ENCODE data around the gene PPM1D. TPM values are rescaled to one million over a fixed set of nuclear protein-coding genes. Genes with fewer than 3 reads are reported as not detected.
"Not testable (repeated sequence)": the region's sequence is repeated elsewhere in the genome, so short reads cannot be mapped to it uniquely, and the experiment has no call there.

Gene PPM1D
- polyA plus RNA-seq = 11.9 TPM
- long read RNA-seq, donor 1, full-length matches to known transcripts = 1 of 1 reads
- long read RNA-seq, donor 1, partial matches to known transcripts = 0 of 1 reads
- long read RNA-seq, donor 1, other reads (novel, unspliced or antisense) = 0 of 1 reads
- long read RNA-seq, donor 2, full-length matches to known transcripts = 12 of 12 reads
- long read RNA-seq, donor 2, partial matches to known transcripts = 0 of 12 reads
- long read RNA-seq, donor 2, other reads (novel, unspliced or antisense) = 0 of 12 reads
- long read RNA-seq, donor 3 = 0 reads
- long read RNA-seq, donor 4 = 0 reads
- long read RNA-seq, donor 5, full-length matches to known transcripts = 7 of 7 reads
- long read RNA-seq, donor 5, partial matches to known transcripts = 0 of 7 reads
- long read RNA-seq, donor 5, other reads (novel, unspliced or antisense) = 0 of 7 reads
- long read RNA-seq, donor 6, full-length matches to known transcripts = 9 of 9 reads
- long read RNA-seq, donor 6, partial matches to known transcripts = 0 of 9 reads
- long read RNA-seq, donor 6, other reads (novel, unspliced or antisense) = 0 of 9 reads
- long read RNA-seq, donor 7, full-length matches to known transcripts = 1 of 1 reads
- long read RNA-seq, donor 7, partial matches to known transcripts = 0 of 1 reads
- long read RNA-seq, donor 7, other reads (novel, unspliced or antisense) = 0 of 1 reads
- long read RNA-seq, donor 8, full-length matches to known transcripts = 5 of 5 reads
- long read RNA-seq, donor 8, partial matches to known transcripts = 0 of 5 reads
- long read RNA-seq, donor 8, other reads (novel, unspliced or antisense) = 0 of 5 reads
- long read RNA-seq, donor 9, full-length matches to known transcripts = 4 of 4 reads
- long read RNA-seq, donor 9, partial matches to known transcripts = 0 of 4 reads
- long read RNA-seq, donor 9, other reads (novel, unspliced or antisense) = 0 of 4 reads
- long read RNA-seq, donor 10, full-length matches to known transcripts = 5 of 5 reads
- long read RNA-seq, donor 10, partial matches to known transcripts = 0 of 5 reads
- long read RNA-seq, donor 10, other reads (novel, unspliced or antisense) = 0 of 5 reads
- long read RNA-seq, donor 11, full-length matches to known transcripts = 6 of 6 reads
- long read RNA-seq, donor 11, partial matches to known transcripts = 0 of 6 reads
- long read RNA-seq, donor 11, other reads (novel, unspliced or antisense) = 0 of 6 reads

DNA sequence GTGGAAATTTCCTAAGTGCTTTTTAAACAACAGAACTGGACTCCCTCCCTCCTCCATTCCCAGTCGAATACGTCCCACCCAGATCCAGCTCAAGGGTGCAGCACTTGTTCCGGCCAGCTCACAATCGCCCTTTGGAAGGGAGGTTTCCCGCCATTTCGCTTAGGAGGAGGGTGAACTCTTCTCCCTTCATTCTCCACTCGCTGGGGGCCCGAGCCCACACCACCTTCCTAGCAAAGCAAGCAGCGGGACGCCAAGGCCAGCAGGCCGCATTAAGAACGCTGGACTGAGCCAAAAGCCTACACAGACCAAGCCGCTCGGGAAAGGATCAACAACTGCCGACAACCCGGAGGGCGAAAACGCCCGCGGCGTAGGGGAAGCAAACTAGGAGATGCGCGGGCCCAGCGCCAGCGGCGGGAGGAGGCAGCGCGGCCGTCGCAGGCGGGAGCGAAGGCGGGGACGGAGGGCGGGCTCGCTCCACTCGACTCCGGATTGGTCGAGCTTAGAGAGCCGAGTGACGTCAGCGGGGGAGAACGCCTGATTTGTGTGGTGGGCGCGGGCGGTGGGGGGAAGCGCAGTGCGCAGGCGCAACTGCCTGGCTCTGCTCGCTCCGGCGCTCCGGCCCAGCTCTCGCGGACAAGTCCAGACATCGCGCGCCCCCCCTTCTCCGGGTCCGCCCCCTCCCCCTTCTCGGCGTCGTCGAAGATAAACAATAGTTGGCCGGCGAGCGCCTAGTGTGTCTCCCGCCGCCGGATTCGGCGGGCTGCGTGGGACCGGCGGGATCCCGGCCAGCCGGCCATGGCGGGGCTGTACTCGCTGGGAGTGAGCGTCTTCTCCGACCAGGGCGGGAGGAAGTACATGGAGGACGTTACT, at the start of gene PPM1D:
PPM1D (plus strand) TSS at position 574 of the 870 bp plus-strand sequence; CDS start at position 796, 222 bp downstream.
- Histone ChIP-seq H3K27me3 (ENCODE audit: control insufficient read depth, insufficient read depth, low read length) (no peaks in the 10 kb centered on the region), H3K9me3 (ENCODE audit: control insufficient read depth, low read depth, low read length) (peaks cover 2% of the 10 kb centered on the region), H3K36me3 (ENCODE audit: control insufficient read depth, insufficient read depth, low read length) (no peaks in the 10 kb centered on the region), H3K27ac (ENCODE audit: low read length) (peak within 1 kb of the TSS; percentile 98), H3K4me3 (ENCODE audit: low read length) (peak within 1 kb of the TSS; percentile 87), H3K4me1 (ENCODE audit: control insufficient read depth, insufficient read depth, low read length) (peaks cover 4% of the 10 kb centered on the region)
- WGBS (ENCODE audit: insufficient coverage, low lambda C conversion rate) = no CpG with 5 or more reads among the region's 83 CpGs
- peak; percentile 99 for DNase-seq

DNA sequence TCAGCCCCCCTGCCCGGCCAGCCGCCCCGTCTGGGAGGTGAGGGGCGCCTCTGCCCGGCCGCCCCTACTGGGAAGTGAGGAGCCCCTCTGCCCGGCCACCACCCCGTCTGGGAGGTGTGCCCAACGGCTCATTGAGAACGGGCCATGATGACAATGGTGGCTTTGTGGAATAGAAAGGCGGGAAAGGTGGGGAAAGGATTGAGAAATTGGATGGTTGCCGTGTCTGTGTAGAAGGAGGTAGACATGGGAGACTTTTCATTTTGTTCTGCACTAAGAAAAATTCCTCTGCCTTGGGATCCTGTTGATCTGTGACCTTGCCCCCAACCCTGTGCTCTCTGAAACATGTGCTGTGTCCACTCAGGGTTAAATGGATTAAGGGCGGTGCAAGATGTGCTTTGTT, 47.7 kb upstream of the PPM1D start:
- not testable (repeated sequence) for DNase-seq; H3K4me1 ChIP-seq (ENCODE audit: control insufficient read depth, insufficient read depth, low read length); H3K9me3 ChIP-seq (ENCODE audit: control insufficient read depth, low read depth, low read length); H3K27ac ChIP-seq (ENCODE audit: low read length); H3K36me3 ChIP-seq (ENCODE audit: control insufficient read depth, insufficient read depth, low read length); H3K27me3 ChIP-seq (ENCODE audit: control insufficient read depth, insufficient read depth, low read length); H3K4me3 ChIP-seq (ENCODE audit: low read length)
- whole genome bisulfite sequencing (ENCODE audit: insufficient coverage, low lambda C conversion rate) = no CpG with 5 or more reads among the region's 13 CpGs

DNA sequence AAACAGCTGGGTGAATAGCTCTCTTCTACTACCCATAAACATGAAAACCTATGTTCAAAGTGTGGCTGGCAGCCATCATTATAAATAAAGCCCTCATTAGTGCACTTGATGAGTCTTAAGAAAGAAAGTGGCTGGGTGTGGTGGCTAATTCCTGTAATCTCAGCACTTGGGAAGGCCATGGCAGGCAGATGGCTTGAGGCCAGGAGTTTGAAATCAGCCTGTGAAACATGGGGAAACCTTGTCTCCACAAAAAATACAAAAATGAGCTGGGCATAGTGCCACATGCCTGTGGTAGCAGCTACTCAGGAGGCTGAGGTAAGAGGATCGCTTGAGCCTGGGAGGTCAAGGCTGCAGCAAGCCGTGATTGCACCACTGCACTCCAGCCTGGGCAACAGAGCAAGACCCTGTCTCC, 45.6 kb upstream of the PPM1D start:
- no peaks in the 10 kb centered on the region for H3K36me3 ChIP-seq (ENCODE audit: control insufficient read depth, insufficient read depth, low read length)
- no peaks in the 10 kb centered on the region for H3K4me1 ChIP-seq (ENCODE audit: control insufficient read depth, insufficient read depth, low read length)
- DNase-seq = no peak
- no peak overlapping the region for H3K27ac ChIP-seq (ENCODE audit: low read length)
- H3K9me3 ChIP-seq (ENCODE audit: control insufficient read depth, low read depth, low read length) = peaks cover 12% of the 10 kb centered on the region
- no CpG with 5 or more reads among the region's 2 CpGs for WGBS (ENCODE audit: insufficient coverage, low lambda C conversion rate)
- H3K4me3 ChIP-seq (ENCODE audit: low read length) = no peak overlapping the region
- no peaks in the 10 kb centered on the region for H3K27me3 ChIP-seq (ENCODE audit: control insufficient read depth, insufficient read depth, low read length)

DNA sequence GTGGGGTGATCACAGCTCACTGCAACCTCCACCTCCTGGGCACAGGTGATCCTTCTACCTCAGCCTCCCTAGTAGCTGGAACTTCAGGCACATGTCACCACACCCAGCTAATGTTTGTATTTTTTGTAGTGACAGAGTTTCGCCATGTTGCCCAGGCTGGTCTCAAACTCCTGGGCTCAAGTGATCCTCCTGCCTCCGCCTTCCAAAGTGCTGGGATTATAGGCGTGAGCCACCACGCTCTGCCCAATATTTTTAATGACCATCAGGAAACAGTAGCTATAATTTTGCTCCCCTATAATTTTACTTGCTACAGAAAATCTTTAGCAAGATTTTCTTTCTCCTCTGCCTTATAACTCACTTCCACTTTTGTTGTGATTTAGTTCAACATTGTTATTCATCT, 44.2 kb upstream of the PPM1D start:
- no peak overlapping the region for H3K4me3 ChIP-seq (ENCODE audit: low read length)
- no peak overlapping the region for H3K27ac ChIP-seq (ENCODE audit: low read length)
- H3K9me3 ChIP-seq (ENCODE audit: control insufficient read depth, low read depth, low read length) = peaks cover 12% of the 10 kb centered on the region
- no CpG with 5 or more reads among the region's 4 CpGs for WGBS (ENCODE audit: insufficient coverage, low lambda C conversion rate)
- H3K4me1 ChIP-seq (ENCODE audit: control insufficient read depth, insufficient read depth, low read length) = no peaks in the 10 kb centered on the region
- H3K27me3 ChIP-seq (ENCODE audit: control insufficient read depth, insufficient read depth, low read length) = no peaks in the 10 kb centered on the region
- no peak for DNase-seq
- H3K36me3 ChIP-seq (ENCODE audit: control insufficient read depth, insufficient read depth, low read length) = no peaks in the 10 kb centered on the region

DNA sequence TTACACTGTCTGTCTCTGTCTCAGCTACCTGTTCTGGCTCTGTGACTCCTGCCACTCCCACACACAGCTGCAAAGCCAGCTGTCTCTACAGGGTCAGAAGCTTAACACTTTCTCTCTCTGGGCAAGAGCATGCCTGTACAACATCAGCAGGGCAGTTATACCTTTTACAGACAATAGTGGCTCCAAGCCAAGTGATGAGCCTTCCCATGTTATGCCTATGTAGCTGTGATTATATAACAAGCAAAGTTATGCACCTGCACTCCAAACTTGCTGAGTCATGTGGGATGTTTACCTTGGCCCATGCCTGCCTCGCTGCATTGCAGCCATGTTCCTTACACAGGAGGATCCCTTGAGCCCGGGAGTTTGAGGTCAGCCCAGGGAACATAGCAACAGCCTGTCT, 42.2 kb upstream of the PPM1D start:
- peaks cover 12% of the 10 kb centered on the region for H3K9me3 ChIP-seq (ENCODE audit: control insufficient read depth, low read depth, low read length)
- no peak overlapping the region for H3K4me3 ChIP-seq (ENCODE audit: low read length)
- no peak for DNase-seq
- H3K4me1 ChIP-seq (ENCODE audit: control insufficient read depth, insufficient read depth, low read length) = no peaks in the 10 kb centered on the region
- no CpG with 5 or more reads among the region's 2 CpGs for WGBS (ENCODE audit: insufficient coverage, low lambda C conversion rate)
- H3K27ac ChIP-seq (ENCODE audit: low read length) = no peak overlapping the region
- H3K36me3 ChIP-seq (ENCODE audit: control insufficient read depth, insufficient read depth, low read length) = no peaks in the 10 kb centered on the region
- no peaks in the 10 kb centered on the region for H3K27me3 ChIP-seq (ENCODE audit: control insufficient read depth, insufficient read depth, low read length)

DNA sequence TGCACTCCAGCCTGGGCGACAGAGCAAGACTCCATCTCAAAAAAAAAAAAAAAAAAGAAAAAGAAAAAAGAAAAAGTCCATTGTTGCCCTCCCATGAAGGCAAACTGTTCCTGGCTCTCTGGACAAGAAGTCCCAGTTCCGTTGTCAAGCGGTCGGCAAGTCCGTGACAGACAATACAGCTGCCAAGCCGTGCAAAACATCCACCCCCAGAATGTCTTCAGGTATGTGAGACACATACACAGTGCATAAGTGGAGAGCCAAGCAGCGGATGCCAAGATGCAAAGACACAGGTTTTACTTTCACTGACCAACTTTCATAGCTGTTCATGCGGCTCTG, 40.4 kb upstream of the PPM1D start:
- Histone ChIP-seq H3K36me3 (ENCODE audit: control insufficient read depth, insufficient read depth, low read length) (no peaks in the 10 kb centered on the region), H3K27me3 (ENCODE audit: control insufficient read depth, insufficient read depth, low read length) (no peaks in the 10 kb centered on the region), H3K4me1 (ENCODE audit: control insufficient read depth, insufficient read depth, low read length) (no peaks in the 10 kb centered on the region), H3K27ac (ENCODE audit: low read length) (no peak overlapping the region), H3K9me3 (ENCODE audit: control insufficient read depth, low read depth, low read length) (peaks cover 6% of the 10 kb centered on the region), H3K4me3 (ENCODE audit: low read length) (no peak overlapping the region)
- DNase-seq = no peak
- WGBS (ENCODE audit: insufficient coverage, low lambda C conversion rate) = 92% methylated on average over 2 of the region's 8 CpGs

DNA sequence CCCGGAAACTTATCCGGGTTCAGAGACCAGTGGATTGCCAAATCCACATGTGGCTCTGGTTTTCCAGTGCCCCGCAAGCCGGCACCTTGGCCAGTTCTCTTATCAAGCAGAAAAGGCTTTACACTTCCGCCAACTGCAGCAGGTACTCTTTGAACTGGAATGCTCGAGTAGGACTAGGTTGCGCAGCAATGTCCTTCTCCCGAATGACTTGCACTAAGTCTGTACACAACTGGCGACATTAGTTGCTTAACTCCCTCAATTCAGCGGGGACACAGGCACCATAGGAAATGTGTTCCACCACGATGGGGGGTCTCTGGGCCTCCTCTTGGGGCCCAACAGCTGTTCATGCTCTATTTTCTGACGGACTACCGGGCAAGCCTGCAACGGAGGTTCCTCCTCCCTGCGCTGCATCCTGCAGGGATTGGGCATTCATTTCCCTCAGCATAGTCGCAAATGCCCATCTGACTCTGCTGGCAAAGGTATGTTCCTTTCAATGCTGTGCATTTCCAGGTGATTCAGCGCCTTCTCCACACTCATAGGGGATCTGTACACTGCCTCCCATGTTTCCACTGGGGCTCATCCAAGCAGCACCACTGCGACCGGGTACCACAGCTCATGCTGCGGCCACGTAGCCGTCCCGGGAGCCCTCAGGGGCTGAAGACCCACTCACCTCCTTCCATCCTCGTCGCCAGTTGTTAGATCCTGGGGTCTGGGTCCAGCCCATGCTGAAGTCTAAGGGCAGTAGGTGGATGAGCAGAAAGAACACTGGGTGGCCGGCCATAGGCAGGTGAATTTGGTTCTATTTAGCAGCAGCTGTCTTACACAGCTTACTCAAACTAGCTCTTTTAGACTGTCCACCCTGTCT, 39.8 kb upstream of the PPM1D start:
- H3K36me3 ChIP-seq (ENCODE audit: control insufficient read depth, insufficient read depth, low read length) = no peaks in the 10 kb centered on the region
- H3K27me3 ChIP-seq (ENCODE audit: control insufficient read depth, insufficient read depth, low read length) = no peaks in the 10 kb centered on the region
- H3K4me1 ChIP-seq (ENCODE audit: control insufficient read depth, insufficient read depth, low read length) = no peaks in the 10 kb centered on the region
- DNase-seq = no peak
- WGBS (ENCODE audit: insufficient coverage, low lambda C conversion rate) = 100% methylated on average over 1 of the region's 26 CpGs
- H3K27ac ChIP-seq (ENCODE audit: low read length) = no peak overlapping the region
- no peak overlapping the region for H3K4me3 ChIP-seq (ENCODE audit: low read length)
- peaks cover 6% of the 10 kb centered on the region for H3K9me3 ChIP-seq (ENCODE audit: control insufficient read depth, low read depth, low read length)

DNA sequence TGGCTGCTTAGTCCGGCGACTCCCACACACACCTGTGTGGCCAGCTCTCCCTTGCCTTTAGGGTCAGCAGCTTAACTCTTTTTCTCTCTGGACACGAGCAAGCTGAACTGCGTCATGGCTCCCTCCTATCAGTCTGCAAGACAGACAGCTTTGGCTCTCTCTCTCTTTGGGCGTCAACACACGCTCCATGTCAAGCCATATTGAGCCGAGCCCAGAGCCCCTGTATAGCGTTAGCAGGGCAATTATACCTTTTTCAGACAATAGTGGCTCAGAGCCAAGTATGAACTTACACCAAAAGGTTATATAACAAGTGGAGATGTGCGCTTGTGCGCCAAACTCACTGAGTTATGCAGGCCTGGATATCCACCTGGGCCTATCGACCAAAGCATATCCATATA, 39.1 kb upstream of the PPM1D start:
- no peaks in the 10 kb centered on the region for H3K27me3 ChIP-seq (ENCODE audit: control insufficient read depth, insufficient read depth, low read length)
- no peak overlapping the region for H3K27ac ChIP-seq (ENCODE audit: low read length)
- no peak overlapping the region for H3K4me3 ChIP-seq (ENCODE audit: low read length)
- WGBS (ENCODE audit: insufficient coverage, low lambda C conversion rate) = no CpG with 5 or more reads among the region's 11 CpGs
- H3K9me3 ChIP-seq (ENCODE audit: control insufficient read depth, low read depth, low read length) = peaks cover 6% of the 10 kb centered on the region
- DNase-seq = no peak
- H3K4me1 ChIP-seq (ENCODE audit: control insufficient read depth, insufficient read depth, low read length) = no peaks in the 10 kb centered on the region
- H3K36me3 ChIP-seq (ENCODE audit: control insufficient read depth, insufficient read depth, low read length) = no peaks in the 10 kb centered on the region

DNA sequence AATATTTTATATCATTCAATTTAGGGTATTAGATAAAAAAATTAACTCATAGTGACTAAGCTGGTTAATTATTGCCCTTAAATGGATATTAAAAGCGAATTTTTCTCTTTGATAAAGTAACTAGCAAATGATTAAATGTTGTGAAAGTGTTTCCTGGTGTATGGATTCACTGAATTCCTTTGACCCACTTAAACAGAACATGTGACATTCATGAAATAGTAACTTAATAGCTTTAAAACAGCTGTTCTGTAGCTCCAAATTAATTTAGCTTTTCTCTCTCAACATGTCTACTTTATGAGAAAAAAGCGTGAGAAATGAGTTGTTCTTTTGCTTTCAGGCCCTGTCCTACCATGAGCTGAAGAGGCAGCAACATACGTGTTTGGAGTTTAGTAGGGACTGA, 37.6 kb upstream of the PPM1D start:
- Histone ChIP-seq H3K4me3 (ENCODE audit: low read length) (no peak overlapping the region), H3K27me3 (ENCODE audit: control insufficient read depth, insufficient read depth, low read length) (no peaks in the 10 kb centered on the region), H3K9me3 (ENCODE audit: control insufficient read depth, low read depth, low read length) (peaks cover 6% of the 10 kb centered on the region), H3K27ac (ENCODE audit: low read length) (no peak overlapping the region), H3K36me3 (ENCODE audit: control insufficient read depth, insufficient read depth, low read length) (no peaks in the 10 kb centered on the region), H3K4me1 (ENCODE audit: control insufficient read depth, insufficient read depth, low read length) (no peaks in the 10 kb centered on the region)
- no peak for DNase-seq
- whole genome bisulfite sequencing (ENCODE audit: insufficient coverage, low lambda C conversion rate) = 100% methylated on average over 1 of the region's 3 CpGs

All from large intestine (tissue), 12 donors.